Skeletal muscle satellite cell (primary cell): ENCODE measurements around the gene TLX3. TPM values are rescaled to one million over a fixed set of nuclear protein-coding genes. Genes with fewer than 3 reads are reported as not detected.

Experiments used
- small RNA-seq: library from RNA; depleted of rRNA; stranded (forward); fragments of <200 nt; gene quantifications from one replicate; pipeline ENCODE3, GENCODE V24; 2012

The TLX3 gene

Small RNA genes within 50 kb of the gene (small RNA-seq; reads per million reads assigned to genes)
- gene AC091980.1 (not detected), gene RN7SL339P (not detected)
